ENCODE data around the gene ASB18.
"Not testable (repeated sequence)": the region's sequence is repeated elsewhere in the genome, so short reads cannot be mapped to it uniquely, and the experiment has no call there.

Gene ASB18

GRCh38 chr2:236286873-236287545 is 22.8 kb upstream of the ASB18 start:
- DNase-seq (ENCODE audit: low read depth in 2 of 2): no peak

GRCh38 chr2:236284208-236284607 is 20.0 kb upstream of the ASB18 start:
- no peak for DNase-seq (ENCODE audit: low read depth in 2 of 2)

GRCh38 chr2:236282406-236282805 is 18.2 kb upstream of the ASB18 start:
- no peak for DNase-seq (ENCODE audit: low read depth in 2 of 2)

GRCh38 chr2:236281423-236281822 is 17.2 kb upstream of the ASB18 start:
- DNase-seq (ENCODE audit: low read depth in 2 of 2): no peak

- no peak for DNase-seq (ENCODE audit: low read depth in 2 of 2)
Observed at GRCh38 chr2:236273126-236273525, 8.9 kb upstream of the ASB18 start.

- DNase-seq (ENCODE audit: low read depth in 2 of 2): no peak
Observed at GRCh38 chr2:236271851-236272250, 7.6 kb upstream of the ASB18 start.

GRCh38 chr2:236269876-236270275 is 5.7 kb upstream of the ASB18 start:
- DNase-seq (ENCODE audit: low read depth in 2 of 2): not testable (repeated sequence)

GRCh38 chr2:236265675-236266074 is 1.5 kb upstream of the ASB18 start:
- DNase-seq (ENCODE audit: low read depth in 2 of 2): no peak

- DNase-seq (ENCODE audit: low read depth in 2 of 2): no peak
Observed at GRCh38 chr2:236262238-236262637, 2.0 kb downstream of the ASB18 start.

GRCh38 chr2:236261452-236261851 is 2.8 kb downstream of the ASB18 start:
- DNase-seq (ENCODE audit: low read depth in 2 of 2): no peak

GRCh38 chr2:236259371-236259770 is 4.8 kb downstream of the ASB18 start:
- DNase-seq (ENCODE audit: low read depth in 2 of 2): no peak

GRCh38 chr2:236257575-236257974 is 6.6 kb downstream of the ASB18 start:
- DNase-seq (ENCODE audit: low read depth in 2 of 2): no peak

- DNase-seq (ENCODE audit: low read depth in 2 of 2): no peak
Observed at GRCh38 chr2:236257136-236257535, 7.1 kb downstream of the ASB18 start.

GRCh38 chr2:236256366-236256985 is 7.7 kb downstream of the ASB18 start:
- no peak for DNase-seq (ENCODE audit: low read depth in 2 of 2)

- DNase-seq (ENCODE audit: low read depth in 2 of 2): no peak
Observed at GRCh38 chr2:236254674-236255073, 9.5 kb downstream of the ASB18 start.

GRCh38 chr2:236254001-236254400 is 10.2 kb downstream of the ASB18 start:
- DNase-seq (ENCODE audit: low read depth in 2 of 2): no peak

GRCh38 chr2:236252602-236253001 is 11.6 kb downstream of the ASB18 start:
- no peak for DNase-seq (ENCODE audit: low read depth in 2 of 2)

- DNase-seq (ENCODE audit: low read depth in 2 of 2): no peak
Observed at GRCh38 chr2:236250909-236251579, 13.2 kb downstream of the ASB18 start.

GRCh38 chr2:236250286-236250685 is 13.9 kb downstream of the ASB18 start:
- no peak for DNase-seq (ENCODE audit: low read depth in 2 of 2)

GRCh38 chr2:236249066-236249465 is 15.1 kb downstream of the ASB18 start:
- DNase-seq (ENCODE audit: low read depth in 2 of 2): no peak

- DNase-seq (ENCODE audit: low read depth in 2 of 2): no peak
Observed at GRCh38 chr2:236246711-236247246, 17.4 kb downstream of the ASB18 start.

GRCh38 chr2:236244256-236244655 is 19.9 kb downstream of the ASB18 start:
- no peak for DNase-seq (ENCODE audit: low read depth in 2 of 2)

GRCh38 chr2:236242057-236242495 is 22.1 kb downstream of the ASB18 start:
- DNase-seq (ENCODE audit: low read depth in 2 of 2): no peak
